ENCODE measurements around the gene ZNF296.

DNA sequence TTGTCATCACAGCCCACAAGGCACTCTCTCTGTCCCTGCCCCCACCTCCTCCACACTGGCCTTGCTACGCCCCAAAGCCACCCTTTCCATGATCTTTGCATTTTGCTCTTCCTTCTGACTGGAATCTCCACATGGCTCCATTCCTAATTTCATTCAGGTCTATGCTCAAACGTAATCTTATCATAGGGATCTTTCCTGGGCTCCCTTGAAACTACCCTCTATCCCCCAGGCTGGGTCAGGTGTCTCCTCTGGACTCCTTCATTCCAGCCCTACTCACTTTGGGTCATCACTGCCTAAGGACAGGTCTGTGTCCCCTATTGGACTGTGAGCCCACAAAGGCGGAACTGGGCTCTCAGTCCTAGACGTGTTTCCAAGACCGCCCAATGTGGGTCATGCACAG, 5.9 kb upstream of the ZNF296 start:
- TF ChIP-seq, protein P1, sequence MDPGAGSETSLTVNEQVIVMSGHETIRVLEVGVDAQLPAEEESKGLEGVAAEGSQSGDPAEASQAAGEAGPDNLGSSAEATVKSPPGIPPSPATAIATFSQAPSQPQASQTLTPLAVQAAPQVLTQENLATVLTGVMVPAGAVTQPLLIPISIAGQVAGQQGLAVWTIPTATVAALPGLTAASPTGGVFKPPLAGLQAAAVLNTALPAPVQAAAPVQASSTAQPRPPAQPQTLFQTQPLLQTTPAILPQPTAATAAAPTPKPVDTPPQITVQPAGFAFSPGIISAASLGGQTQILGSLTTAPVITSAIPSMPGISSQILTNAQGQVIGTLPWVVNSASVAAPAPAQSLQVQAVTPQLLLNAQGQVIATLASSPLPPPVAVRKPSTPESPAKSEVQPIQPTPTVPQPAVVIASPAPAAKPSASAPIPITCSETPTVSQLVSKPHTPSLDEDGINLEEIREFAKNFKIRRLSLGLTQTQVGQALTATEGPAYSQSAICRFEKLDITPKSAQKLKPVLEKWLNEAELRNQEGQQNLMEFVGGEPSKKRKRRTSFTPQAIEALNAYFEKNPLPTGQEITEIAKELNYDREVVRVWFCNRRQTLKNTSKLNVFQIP (CRISPR knock-in tag; IDR thresholded peaks at IDR 0.05; ENCODE audit: borderline replicate concordance, low read depth) = no peak
- TF ChIP-seq PPARA (CRISPR knock-in tag; IDR thresholded peaks at IDR 0.05; ENCODE audit: borderline replicate concordance) (no peak), ARNTL (CRISPR knock-in tag; IDR thresholded peaks at IDR 0.05; ENCODE audit: borderline replicate concordance, low read depth) (no peak), ISL1 (CRISPR knock-in tag; IDR thresholded peaks at IDR 0.05) (no peak), ZFP30 (CRISPR knock-in tag; IDR thresholded peaks at IDR 0.05) (no peak), GLIS3 (CRISPR knock-in tag; IDR thresholded peaks at IDR 0.05) (no peak), ZC3H10 (CRISPR knock-in tag; IDR thresholded peaks at IDR 0.05) (no peak)
- TF ChIP-seq, protein P2, sequence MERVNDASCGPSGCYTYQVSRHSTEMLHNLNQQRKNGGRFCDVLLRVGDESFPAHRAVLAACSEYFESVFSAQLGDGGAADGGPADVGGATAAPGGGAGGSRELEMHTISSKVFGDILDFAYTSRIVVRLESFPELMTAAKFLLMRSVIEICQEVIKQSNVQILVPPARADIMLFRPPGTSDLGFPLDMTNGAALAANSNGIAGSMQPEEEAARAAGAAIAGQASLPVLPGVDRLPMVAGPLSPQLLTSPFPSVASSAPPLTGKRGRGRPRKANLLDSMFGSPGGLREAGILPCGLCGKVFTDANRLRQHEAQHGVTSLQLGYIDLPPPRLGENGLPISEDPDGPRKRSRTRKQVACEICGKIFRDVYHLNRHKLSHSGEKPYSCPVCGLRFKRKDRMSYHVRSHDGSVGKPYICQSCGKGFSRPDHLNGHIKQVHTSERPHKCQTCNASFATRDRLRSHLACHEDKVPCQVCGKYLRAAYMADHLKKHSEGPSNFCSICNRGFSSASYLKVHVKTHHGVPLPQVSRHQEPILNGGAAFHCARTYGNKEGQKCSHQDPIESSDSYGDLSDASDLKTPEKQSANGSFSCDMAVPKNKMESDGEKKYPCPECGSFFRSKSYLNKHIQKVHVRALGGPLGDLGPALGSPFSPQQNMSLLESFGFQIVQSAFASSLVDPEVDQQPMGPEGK (CRISPR knock-in tag; IDR thresholded peaks at IDR 0.05; ENCODE audit: borderline replicate concordance) = no peak
- TF ChIP-seq, protein P3, sequence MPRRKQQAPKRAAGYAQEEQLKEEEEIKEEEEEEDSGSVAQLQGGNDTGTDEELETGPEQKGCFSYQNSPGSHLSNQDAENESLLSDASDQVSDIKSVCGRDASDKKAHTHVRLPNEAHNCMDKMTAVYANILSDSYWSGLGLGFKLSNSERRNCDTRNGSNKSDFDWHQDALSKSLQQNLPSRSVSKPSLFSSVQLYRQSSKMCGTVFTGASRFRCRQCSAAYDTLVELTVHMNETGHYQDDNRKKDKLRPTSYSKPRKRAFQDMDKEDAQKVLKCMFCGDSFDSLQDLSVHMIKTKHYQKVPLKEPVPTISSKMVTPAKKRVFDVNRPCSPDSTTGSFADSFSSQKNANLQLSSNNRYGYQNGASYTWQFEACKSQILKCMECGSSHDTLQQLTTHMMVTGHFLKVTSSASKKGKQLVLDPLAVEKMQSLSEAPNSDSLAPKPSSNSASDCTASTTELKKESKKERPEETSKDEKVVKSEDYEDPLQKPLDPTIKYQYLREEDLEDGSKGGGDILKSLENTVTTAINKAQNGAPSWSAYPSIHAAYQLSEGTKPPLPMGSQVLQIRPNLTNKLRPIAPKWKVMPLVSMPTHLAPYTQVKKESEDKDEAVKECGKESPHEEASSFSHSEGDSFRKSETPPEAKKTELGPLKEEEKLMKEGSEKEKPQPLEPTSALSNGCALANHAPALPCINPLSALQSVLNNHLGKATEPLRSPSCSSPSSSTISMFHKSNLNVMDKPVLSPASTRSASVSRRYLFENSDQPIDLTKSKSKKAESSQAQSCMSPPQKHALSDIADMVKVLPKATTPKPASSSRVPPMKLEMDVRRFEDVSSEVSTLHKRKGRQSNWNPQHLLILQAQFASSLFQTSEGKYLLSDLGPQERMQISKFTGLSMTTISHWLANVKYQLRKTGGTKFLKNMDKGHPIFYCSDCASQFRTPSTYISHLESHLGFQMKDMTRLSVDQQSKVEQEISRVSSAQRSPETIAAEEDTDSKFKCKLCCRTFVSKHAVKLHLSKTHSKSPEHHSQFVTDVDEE (CRISPR knock-in tag; IDR thresholded peaks at IDR 0.05) = no peak
- TF ChIP-seq, protein P4, sequence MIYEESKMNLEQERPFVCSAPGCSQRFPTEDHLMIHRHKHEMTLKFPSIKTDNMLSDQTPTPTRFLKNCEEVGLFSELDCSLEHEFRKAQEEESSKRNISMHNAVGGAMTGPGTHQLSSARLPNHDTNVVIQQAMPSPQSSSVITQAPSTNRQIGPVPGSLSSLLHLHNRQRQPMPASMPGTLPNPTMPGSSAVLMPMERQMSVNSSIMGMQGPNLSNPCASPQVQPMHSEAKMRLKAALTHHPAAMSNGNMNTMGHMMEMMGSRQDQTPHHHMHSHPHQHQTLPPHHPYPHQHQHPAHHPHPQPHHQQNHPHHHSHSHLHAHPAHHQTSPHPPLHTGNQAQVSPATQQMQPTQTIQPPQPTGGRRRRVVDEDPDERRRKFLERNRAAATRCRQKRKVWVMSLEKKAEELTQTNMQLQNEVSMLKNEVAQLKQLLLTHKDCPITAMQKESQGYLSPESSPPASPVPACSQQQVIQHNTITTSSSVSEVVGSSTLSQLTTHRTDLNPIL (CRISPR knock-in tag; IDR thresholded peaks at IDR 0.05; ENCODE audit: low read depth) = no peak

All from SK-N-SH treated with all-trans-retinoic acid at 6 μM for 48 hours (cell line).